ENCODE results near the gene CARS1.

- TF ChIP-seq POLR2A (IDR thresholded peaks at IDR 0.05; ENCODE audit: low read depth, low read length) (no peak), ATF2 (IDR thresholded peaks at IDR 0.05; ENCODE audit: low read length) (no peak), PRDM15 (CRISPR knock-in tag; IDR thresholded peaks at IDR 0.05) (no peak)
- TF ChIP-seq, protein P1, sequence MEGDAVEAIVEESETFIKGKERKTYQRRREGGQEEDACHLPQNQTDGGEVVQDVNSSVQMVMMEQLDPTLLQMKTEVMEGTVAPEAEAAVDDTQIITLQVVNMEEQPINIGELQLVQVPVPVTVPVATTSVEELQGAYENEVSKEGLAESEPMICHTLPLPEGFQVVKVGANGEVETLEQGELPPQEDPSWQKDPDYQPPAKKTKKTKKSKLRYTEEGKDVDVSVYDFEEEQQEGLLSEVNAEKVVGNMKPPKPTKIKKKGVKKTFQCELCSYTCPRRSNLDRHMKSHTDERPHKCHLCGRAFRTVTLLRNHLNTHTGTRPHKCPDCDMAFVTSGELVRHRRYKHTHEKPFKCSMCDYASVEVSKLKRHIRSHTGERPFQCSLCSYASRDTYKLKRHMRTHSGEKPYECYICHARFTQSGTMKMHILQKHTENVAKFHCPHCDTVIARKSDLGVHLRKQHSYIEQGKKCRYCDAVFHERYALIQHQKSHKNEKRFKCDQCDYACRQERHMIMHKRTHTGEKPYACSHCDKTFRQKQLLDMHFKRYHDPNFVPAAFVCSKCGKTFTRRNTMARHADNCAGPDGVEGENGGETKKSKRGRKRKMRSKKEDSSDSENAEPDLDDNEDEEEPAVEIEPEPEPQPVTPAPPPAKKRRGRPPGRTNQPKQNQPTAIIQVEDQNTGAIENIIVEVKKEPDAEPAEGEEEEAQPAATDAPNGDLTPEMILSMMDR (IDR thresholded peaks at IDR 0.05 in 2 of 3, conservative IDR thresholded peaks at IDR 0.05 in 1 of 3; ENCODE audit: control insufficient read depth in 2 of 3, extremely low read depth in 1 of 3, insufficient read depth in 1 of 3, low read depth in 3 of 3, low read length in 3 of 3) = no peak
- TF ChIP-seq, protein P2, sequence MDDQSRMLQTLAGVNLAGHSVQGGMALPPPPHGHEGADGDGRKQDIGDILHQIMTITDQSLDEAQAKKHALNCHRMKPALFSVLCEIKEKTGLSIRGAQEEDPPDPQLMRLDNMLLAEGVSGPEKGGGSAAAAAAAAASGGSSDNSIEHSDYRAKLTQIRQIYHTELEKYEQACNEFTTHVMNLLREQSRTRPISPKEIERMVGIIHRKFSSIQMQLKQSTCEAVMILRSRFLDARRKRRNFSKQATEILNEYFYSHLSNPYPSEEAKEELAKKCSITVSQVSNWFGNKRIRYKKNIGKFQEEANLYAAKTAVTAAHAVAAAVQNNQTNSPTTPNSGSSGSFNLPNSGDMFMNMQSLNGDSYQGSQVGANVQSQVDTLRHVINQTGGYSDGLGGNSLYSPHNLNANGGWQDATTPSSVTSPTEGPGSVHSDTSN (IDR thresholded peaks at IDR 0.05; ENCODE audit: insufficient replicate concordance, low read depth, low read length) = no peak
These were observed 68.2 kb downstream of the CARS1 start for GRCh38 chr11:2989006-2989405.

Data from GM12878 (cell line).